HepG2 (cell line): ENCODE results near the gene NLRP6. TPM values are rescaled to one million over a fixed set of nuclear protein-coding genes. Genes with fewer than 3 reads are reported as not detected.

Experiments used
- ATAC-seq: fragments of 200-7000 bp; cut with Tn5 transposase; 3 replicates; pipeline ENCODE4 v1.9.1; 2020; ENCODE audit warnings: mild to moderate bottlenecking, moderate library complexity
- BruUV-seq: library from RNA; stranded (reverse); fragments of 400-500 nt; replicated peaks from 2 replicates; lab custom pipeline; 2021; lab: Mats Ljungman, UMichigan
- CTCF ChIA-PET: fragments of 300-600 bp; formaldehyde crosslinking; extraction: SDS; loops from one replicate; lab custom pipeline; 2021; ENCODE audit warnings: low total read pairs, inconsistent platforms, low intra/inter-chr PET ratio; lab: Yijun Ruan, JAX
- POLR2A ChIA-PET: fragments of 350-600 bp; sonication (Branson Sonifier 250); formaldehyde crosslinking; loops from one replicate; lab custom pipeline; 2020; ENCODE audit warnings: antibody characterized with exemption, inconsistent platforms; lab: Yijun Ruan, JAX
- DNase-seq: peaks from one replicate; pipeline ENCODE4 v3.0.0-alpha.2; 2015; ENCODE audit warnings: low spot score
- FAIRE-seq: peaks from 3 replicates; lab custom pipeline; 2011; peaks lifted over from hg19 to GRCh38; lab: Jason Lieb, UNC
- H2AFZ ChIP-seq: one replicate; pipeline ENCODE4 v1.6.1; 2011; ENCODE audit warnings: low read length, inconsistent platforms
- H3K27ac ChIP-seq: fragments of 300-600 bp; 3 replicates; pipeline ENCODE4 v1.8.0; 2011; ENCODE audit warnings: mixed run types, mild to moderate bottlenecking, mixed read lengths, low read length, inconsistent platforms; ENCODE audit not compliant: insufficient read depth; ENCODE audit errors: extremely low read length
- H3K27me3 ChIP-seq, 2 experiments: fragments of 200-600 bp in 1 of 2; 2 replicates in 1 of 2; 3 replicates in 1 of 2; pipeline versions ENCODE4 v1.6.0 to v1.8.0; 2011; ENCODE audit warnings: low read length in 2 of 2, mild to moderate bottlenecking in 2 of 2, moderate library complexity in 2 of 2, inconsistent platforms in 1 of 2; ENCODE audit not compliant: insufficient read depth in 2 of 2, control insufficient read depth in 1 of 2
- H3K36me3 ChIP-seq, 2 experiments: fragments of 200-600 bp in 1 of 2; replicated peaks in 1 of 2; 2 replicates in 1 of 2; 3 replicates in 1 of 2; pipeline versions ENCODE4 v1.5.1 to v1.8.0; 2011; ENCODE audit warnings: low read length in 2 of 2, inconsistent platforms in 1 of 2; ENCODE audit not compliant: insufficient read depth in 2 of 2, control insufficient read depth in 1 of 2
- H3K4me1 ChIP-seq: 2 replicates; pipeline ENCODE4 v1.5.1; 2012; ENCODE audit warnings: low read length, inconsistent platforms; ENCODE audit not compliant: insufficient read depth
- H3K4me2 ChIP-seq: 2 replicates; pipeline ENCODE4 v1.6.0; 2011; ENCODE audit warnings: low read depth, low read length, inconsistent platforms
- H3K4me3 ChIP-seq, 3 experiments: fragments of 200-600 bp in 1 of 3; sonication (generic), shearing (Covaris generic) in 1 of 3; replicated peaks in 1 of 3; 2 replicates each; pipeline ENCODE4 v1.5.1; 2011 to 2016; ENCODE audit warnings: low read length in 3 of 3, inconsistent platforms in 2 of 3, low read depth in 2 of 3, mild to moderate bottlenecking in 2 of 3, control low read depth in 1 of 3, mixed read lengths in 1 of 3; ENCODE audit not compliant: insufficient read depth in 1 of 3
- H3K79me2 ChIP-seq: one replicate; pipeline ENCODE4 v1.6.1; 2011; ENCODE audit warnings: low read length, inconsistent platforms; ENCODE audit not compliant: insufficient read depth
- H3K9ac ChIP-seq: 2 replicates; pipeline ENCODE4 v1.6.0; 2011; ENCODE audit warnings: mild to moderate bottlenecking, low read depth, low read length, inconsistent platforms; ENCODE audit not compliant: insufficient read depth
- H3K9me3 ChIP-seq: 2 replicates; pipeline ENCODE4 v1.5.1; 2012; ENCODE audit warnings: mild to moderate bottlenecking, low read length
- H4K20me1 ChIP-seq: 2 replicates; pipeline ENCODE4 v1.6.0; 2011; ENCODE audit warnings: inconsistent platforms, mild to moderate bottlenecking, low read length, moderate library complexity; ENCODE audit not compliant: insufficient read depth
- CEBPG ChIP-seq: IDR thresholded peaks from 2 replicates; pipeline ENCODE4 v1.6.1; 2016
- WGBS: methylation state at CpG from one replicate; pipeline ENCODE4 v1.1.6; 2017; ENCODE audit warnings: low lambda C conversion rate; 5-methylcytosine and 5-hydroxymethylcytosine counted together
- in situ Hi-C: cut with HindIII; loops from 2 replicates; pipeline ENCODE4 v1.10.0; 2017; ENCODE audit warnings: low pct_unique_long_range_greater_than_20kb; ENCODE audit not compliant: extremely low pct_ligation_motif_present
- intact Hi-C: fragments of 100-400 bp; cut with micrococcal nuclease; formaldehyde crosslinking; loops from one replicate; pipeline ENCODE4 v1.10.0; 2022; ENCODE audit not compliant: unreplicated experiment
- polyA plus RNA-seq, 8 experiments: library from polyadenylated mRNA; depleted of rRNA in 3 of 8; stranded (reverse) in 7 of 8; unstranded in 1 of 8; fragments of >200 nt; fragmentation: Illumina TruSeq in 4 of 8; extraction: Trizol in 4 of 8; gene quantifications; 2 replicates each; pipeline versions ENCODE4 v1.2.1 to v1.2.3, GENCODE V29; 2011 to 2016; ENCODE audit warnings: low read depth in 4 of 8, missing spikeins in 1 of 8, mixed read lengths in 1 of 8; ENCODE audit not compliant: insufficient read depth in 1 of 8
- total RNA-seq, 5 experiments: library from RNA; depleted of rRNA; stranded (reverse); fragments of >200 nt; fragmentation: Illumina TruSeq; extraction: Trizol; gene quantifications; 2 replicates each; pipeline ENCODE4 v1.2.3, GENCODE V29; 2016; ENCODE audit warnings: low read depth in 1 of 5
- TF ChIP-seq, protein P1 (sequence below): sonication (generic); formaldehyde crosslinking; IDR thresholded peaks from 2 replicates; pipeline ENCODE4 v1.5.1; 2020; ENCODE audit warnings: mild to moderate bottlenecking, missing genetic modification reagents, moderate library complexity

The NLRP6 gene
- total and polyA plus RNA-seq, 2 of the 13 experiments (the other 11 are each of a cell fraction or from before 2014, with no cell fraction given), result not detected

DNA sequence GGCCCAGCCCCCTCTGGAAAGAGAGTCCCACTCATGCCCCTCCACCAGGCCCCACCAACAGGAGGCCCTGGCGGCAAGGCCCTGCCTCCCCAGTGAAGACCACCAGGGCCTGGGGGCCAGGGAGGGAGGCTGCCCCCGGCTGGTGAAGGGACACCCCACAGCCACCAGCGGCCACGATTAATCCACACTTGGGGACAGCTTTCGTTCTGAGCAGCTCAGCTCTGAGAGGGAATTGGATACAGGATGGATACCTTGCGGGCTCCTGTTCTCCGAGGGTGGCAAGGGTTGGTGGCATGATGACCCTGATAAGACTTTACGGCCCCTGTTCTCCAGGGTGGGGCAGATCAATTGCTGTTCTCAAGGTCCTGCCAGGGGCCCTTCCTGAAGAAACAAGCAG is 6.9 kb upstream of the NLRP6 start:
- H3K4me1 ChIP-seq, result peaks cover 45% of the 10 kb centered on the region
- H4K20me1 ChIP-seq, result no peaks in the 10 kb centered on the region
- POLR2A ChIA-PET, result no interaction called here
- no peaks in the 10 kb centered on the region for H3K36me3 ChIP-seq
- peaks cover 0 to 29% of the 10 kb centered on the region in 2 experiments; a peak in 3 of 5 replicates for H3K27me3 ChIP-seq
- H2AFZ ChIP-seq, result no peak overlapping the region
- TF ChIP-seq CEBPG (CRISPR knock-in tag), result no peak
- TF ChIP-seq, protein P1, sequence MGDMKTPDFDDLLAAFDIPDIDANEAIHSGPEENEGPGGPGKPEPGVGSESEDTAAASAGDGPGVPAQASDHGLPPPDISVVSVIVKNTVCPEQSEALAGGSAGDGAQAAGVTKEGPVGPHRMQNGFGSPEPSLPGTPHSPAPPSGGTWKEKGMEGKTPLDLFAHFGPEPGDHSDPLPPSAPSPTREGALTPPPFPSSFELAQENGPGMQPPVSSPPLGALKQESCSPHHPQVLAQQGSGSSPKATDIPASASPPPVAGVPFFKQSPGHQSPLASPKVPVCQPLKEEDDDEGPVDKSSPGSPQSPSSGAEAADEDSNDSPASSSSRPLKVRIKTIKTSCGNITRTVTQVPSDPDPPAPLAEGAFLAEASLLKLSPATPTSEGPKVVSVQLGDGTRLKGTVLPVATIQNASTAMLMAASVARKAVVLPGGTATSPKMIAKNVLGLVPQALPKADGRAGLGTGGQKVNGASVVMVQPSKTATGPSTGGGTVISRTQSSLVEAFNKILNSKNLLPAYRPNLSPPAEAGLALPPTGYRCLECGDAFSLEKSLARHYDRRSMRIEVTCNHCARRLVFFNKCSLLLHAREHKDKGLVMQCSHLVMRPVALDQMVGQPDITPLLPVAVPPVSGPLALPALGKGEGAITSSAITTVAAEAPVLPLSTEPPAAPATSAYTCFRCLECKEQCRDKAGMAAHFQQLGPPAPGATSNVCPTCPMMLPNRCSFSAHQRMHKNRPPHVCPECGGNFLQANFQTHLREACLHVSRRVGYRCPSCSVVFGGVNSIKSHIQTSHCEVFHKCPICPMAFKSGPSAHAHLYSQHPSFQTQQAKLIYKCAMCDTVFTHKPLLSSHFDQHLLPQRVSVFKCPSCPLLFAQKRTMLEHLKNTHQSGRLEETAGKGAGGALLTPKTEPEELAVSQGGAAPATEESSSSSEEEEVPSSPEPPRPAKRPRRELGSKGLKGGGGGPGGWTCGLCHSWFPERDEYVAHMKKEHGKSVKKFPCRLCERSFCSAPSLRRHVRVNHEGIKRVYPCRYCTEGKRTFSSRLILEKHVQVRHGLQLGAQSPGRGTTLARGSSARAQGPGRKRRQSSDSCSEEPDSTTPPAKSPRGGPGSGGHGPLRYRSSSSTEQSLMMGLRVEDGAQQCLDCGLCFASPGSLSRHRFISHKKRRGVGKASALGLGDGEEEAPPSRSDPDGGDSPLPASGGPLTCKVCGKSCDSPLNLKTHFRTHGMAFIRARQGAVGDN (CRISPR knock-in tag), result 0 out of 2 replicates have a peak, but pooled peaks have one; percentile 7
- TF ChIP-seq, all 625 proteins: peak for 1
- DNase-seq, result no peak
- no peaks in the 10 kb centered on the region for H3K9me3 ChIP-seq
- WGBS, result 0% methylated on average over 1 of the region's 8 CpGs
- no peak for FAIRE-seq
- BruUV-seq, result no TSS peak
- no peaks in the 10 kb centered on the region for H3K79me2 ChIP-seq
- ATAC-seq, result no peak
- intact Hi-C loops, result no loop called here
- H3K4me3 ChIP-seq, result no peak overlapping the region
- CTCF ChIA-PET, result no interaction called here
- H3K4me2 ChIP-seq, result 0 out of 2 replicates have a peak overlapping the region, but pooled peaks have one; percentile 41
- H3K27ac ChIP-seq, result no peak overlapping the region
- in situ Hi-C loops, result no loop called here
- H3K9ac ChIP-seq, result no peak overlapping the region
